ENCODE measurements around the gene NIPAL3.

The NIPAL3 gene

DNA sequence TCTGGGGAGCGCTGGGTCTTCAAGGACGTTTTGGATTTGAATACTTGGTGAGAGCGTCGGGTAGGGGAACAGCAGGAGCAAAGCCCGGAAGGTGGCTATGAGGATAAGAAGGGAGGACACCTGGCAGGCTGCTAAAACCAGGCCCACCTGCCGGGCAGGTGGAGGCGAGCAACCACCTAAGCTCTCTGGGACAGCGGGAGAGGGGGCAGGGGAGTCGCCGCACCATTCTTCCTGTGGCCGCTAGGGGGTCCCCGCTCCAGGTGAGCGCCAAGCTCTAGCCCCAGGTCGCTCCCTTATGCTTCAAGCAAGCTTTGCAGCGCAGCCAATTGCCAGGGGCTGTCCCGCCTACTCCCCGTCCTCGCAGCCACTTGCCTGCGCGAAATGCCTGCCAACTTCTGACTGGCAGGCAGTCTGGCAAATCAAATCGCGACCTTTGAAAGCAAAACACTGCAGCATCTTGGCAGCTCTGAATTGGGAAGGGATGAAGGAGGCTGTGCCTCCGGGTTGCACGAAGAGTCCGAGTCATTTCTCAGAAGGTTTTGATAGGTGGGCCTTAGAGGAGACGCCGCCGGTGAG lies at the start of gene NIPAL3:
Gene NIPAL3 (plus strand): TSS at position 469 of the 576 bp plus-strand sequence. CDS start 3,746 bp downstream, outside the sequence.
- peak; percentile 96 to 97 for DNase-seq (ENCODE audit: low read depth in 2 of 2)

- DNase-seq (ENCODE audit: low read depth in 2 of 2) = no peak
Observed at GRCh38 chr1:24366707-24367106, 48.9 kb upstream of the NIPAL3 start.

DNA sequence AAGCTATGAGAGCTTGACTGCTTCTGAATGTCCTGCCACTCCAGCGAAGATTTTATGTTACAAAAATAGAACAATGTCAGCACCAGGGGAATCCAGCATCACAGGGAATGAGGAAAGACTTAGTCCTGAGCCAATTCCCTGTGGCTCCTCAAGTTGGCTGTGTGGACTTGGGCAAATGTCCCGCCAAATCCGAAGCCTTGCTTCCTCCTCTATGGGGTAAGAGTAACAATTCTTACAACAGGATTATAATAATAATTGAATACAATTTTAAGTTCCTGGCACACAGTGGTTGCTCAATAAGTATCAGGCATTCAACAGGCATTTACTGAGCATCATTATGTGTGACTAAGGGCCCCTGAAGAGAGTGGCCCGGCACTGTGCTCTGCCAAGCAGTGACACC lies 46.4 kb upstream of the NIPAL3 start:
- DNase-seq (ENCODE audit: low read depth in 2 of 2) = no peak

DNA sequence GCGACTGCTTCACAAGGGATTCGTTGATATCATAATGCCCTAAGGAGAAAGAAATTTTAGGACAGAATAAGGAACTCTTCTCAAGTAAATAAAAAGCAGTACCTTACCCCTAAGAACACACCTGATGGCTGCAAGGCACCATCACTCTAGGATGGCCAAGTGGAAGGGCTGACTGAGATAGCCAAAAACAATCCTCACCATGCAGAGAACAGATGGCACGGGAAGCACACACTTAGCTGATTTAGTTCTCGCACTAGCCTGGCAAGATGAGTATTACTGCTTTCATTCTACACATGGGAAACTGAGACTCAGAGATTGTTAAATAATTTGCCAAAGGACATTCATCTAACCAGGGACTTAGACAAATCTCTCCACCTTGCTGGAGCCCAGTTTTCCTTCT lies 45.8 kb upstream of the NIPAL3 start:
- DNase-seq (ENCODE audit: low read depth in 2 of 2) = no peak

GRCh38 chr1:24373044-24373443 lies 42.6 kb upstream of the NIPAL3 start:
- no peak for DNase-seq (ENCODE audit: low read depth in 2 of 2)

- DNase-seq (ENCODE audit: low read depth in 2 of 2) = no peak
Observed at GRCh38 chr1:24373710-24374109, 41.9 kb upstream of the NIPAL3 start.

GRCh38 chr1:24374891-24375786 lies 40.5 kb upstream of the NIPAL3 start:
- DNase-seq (ENCODE audit: low read depth in 2 of 2) = no peak

GRCh38 chr1:24379733-24380315 lies 35.8 kb upstream of the NIPAL3 start:
- no peak for DNase-seq (ENCODE audit: low read depth in 2 of 2)

DNA sequence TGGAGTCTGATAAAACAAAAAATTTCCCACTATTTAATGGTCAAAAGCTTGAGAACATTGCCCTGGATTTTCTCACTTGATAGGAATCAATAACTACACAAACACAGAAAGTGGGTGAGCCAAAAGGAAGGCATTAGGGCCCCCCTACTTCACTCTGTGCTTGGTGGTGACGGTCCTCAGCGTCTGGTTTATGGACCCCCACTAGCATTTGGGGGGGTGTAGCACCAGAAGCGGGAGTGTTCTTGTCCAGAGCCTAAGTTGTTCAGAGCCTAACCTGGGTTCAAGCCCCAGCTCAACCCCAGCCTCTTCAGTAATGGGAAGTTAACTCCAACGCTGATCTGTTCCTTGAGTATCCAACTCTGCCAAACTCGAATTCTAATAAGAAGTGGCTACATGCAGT lies 35.1 kb upstream of the NIPAL3 start:
- no peak for DNase-seq (ENCODE audit: low read depth in 2 of 2)

DNA sequence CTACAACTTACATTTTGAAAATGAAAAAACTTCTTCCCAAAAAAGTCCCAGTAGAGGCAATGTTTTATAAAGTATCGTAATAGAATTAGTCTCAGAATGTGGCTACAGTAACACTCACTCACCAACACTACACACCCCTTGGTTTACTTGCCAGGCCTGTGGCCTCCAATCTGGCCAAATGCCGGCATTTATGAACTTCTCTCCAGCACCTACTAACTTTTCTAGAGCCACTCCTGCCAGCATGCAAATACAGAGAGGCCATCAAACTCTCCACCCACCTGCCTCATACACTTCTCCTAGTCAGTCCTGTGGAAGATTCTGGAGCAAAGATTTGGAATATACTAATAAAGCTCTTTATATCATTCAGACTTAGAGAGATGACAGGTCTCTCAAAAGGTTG lies 34.3 kb upstream of the NIPAL3 start:
- DNase-seq (ENCODE audit: low read depth in 2 of 2) = no peak

DNA sequence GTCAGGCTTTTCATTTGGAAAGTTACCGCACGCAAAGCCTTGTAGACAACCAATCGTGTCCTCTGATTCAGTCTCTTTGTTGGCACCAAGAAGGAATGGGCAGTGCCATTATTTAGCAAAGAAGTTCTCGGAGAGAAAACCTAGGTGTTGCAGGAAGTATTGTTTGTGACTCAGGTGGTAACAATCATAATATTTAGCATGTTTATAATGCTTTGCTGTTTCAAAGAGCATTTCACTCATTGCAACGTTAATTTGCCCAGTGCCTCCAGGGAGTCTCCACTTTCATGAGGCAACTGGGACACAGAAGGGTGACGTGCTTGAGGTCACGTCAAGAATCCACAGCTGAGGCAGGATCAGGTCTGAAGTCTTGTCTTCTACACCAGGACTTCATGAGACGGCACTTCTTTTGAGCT lies 33.4 kb upstream of the NIPAL3 start:
- no peak for DNase-seq (ENCODE audit: low read depth in 2 of 2)

GRCh38 chr1:24383381-24383940 lies 32.1 kb upstream of the NIPAL3 start:
- DNase-seq (ENCODE audit: low read depth in 2 of 2) = no peak

GRCh38 chr1:24384251-24385090 lies 31.1 kb upstream of the NIPAL3 start:
- DNase-seq (ENCODE audit: low read depth in 2 of 2) = peak in 1 of 2 donors; percentile 30

DNA sequence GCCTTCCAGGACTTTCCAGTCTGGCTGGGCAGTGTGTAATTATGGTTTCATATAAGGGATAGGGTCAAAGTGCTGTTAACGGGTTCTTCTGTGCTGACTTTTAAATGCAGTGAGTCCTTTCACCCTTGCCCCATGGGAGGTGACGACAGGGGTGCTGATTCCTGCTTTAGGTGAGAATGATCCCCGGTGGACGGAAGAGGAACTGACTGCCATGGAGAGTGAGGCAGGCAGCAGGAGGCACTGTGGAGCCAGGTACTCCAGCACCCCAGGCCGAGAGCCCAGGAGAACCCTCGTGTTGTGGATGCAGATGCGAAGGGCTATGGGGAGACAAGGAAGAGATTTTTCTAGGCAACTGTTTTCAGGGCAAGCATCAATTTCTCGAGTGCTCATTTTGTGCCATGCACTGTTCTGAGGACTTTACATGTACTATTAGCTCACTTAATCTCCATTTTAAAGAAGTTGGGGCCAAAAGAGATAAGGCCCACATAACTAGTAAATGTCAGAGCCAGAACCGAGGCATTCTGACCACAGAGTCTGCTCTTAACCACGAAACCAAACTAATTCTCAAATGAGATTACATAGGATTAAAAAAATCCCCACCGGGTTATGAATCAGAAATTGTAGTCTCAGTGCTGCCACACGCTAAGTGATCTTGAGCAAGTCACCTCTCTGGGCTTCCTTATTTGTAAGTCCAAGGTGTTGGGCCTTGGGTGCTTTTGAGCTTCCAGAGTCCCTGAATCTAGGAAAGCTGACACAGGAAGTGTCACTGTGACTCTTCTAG lies 30.3 kb upstream of the NIPAL3 start:
- DNase-seq (ENCODE audit: low read depth in 2 of 2) = no peak

- no peak for DNase-seq (ENCODE audit: low read depth in 2 of 2)
Observed at GRCh38 chr1:24386241-24386640, 29.4 kb upstream of the NIPAL3 start.

- no peak for DNase-seq (ENCODE audit: low read depth in 2 of 2)
Observed at GRCh38 chr1:24386931-24387330, 28.7 kb upstream of the NIPAL3 start.

GRCh38 chr1:24387636-24388175 lies 27.9 kb upstream of the NIPAL3 start:
- DNase-seq (ENCODE audit: low read depth in 2 of 2) = no peak

DNA sequence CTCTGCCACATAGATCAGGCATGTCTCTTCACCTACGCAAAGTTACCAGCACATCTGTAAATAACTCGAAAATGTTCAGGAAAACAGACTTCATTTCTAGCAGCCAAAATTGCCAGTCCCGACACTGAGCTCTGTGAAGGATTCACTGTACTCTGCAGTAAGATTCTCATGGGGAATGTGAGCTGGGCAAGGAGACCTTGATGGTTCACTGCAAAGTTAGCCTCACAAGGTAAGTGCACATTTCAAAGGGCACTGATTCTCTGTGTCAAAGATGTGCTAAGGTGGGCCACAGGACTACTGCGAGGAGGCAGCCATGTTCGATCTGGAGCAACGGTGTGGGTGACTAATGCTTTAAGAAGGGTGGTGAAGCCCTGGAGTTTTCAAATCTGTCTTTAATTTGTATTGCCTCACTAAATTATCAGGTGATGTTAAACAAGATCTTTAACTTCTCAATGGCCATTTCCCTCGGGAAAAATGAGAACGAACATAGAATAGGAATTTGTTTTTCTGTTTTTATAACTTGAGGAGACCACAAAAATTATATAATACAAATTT lies 27.2 kb upstream of the NIPAL3 start:
- DNase-seq (ENCODE audit: low read depth in 2 of 2) = no peak

DNA sequence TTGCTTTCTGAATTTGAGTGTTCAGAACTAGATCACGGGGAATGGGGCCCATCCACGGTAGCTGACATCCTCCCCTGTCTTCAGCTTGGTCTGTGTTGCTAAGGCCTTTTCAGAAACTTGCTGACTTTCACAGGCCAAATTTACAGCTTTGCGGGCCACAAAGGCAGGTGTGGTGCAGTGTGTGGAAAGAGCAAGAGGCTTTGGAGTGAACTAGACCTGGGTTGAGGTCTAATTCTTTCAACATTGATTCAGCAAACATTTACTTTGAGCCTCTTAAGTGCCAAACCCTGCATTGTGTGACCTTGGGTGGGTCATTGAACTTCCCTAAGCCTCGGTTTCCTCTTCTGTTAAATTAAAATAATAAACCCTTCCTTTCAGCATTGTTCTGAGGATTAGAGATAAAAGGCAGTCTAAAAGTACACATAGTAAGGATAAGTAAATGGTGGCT lies 26.3 kb upstream of the NIPAL3 start:
- DNase-seq (ENCODE audit: low read depth in 2 of 2) = no peak

Measured in stimulated activated CD8-positive, alpha-beta memory T cell treated with anti-CD3 and anti-CD28 coated beads, Interleukin-7, amount 100 ng/mL, for 4 hours (primary cell).